ENCODE results near the gene MYOM1.

Gene MYOM1

DNA sequence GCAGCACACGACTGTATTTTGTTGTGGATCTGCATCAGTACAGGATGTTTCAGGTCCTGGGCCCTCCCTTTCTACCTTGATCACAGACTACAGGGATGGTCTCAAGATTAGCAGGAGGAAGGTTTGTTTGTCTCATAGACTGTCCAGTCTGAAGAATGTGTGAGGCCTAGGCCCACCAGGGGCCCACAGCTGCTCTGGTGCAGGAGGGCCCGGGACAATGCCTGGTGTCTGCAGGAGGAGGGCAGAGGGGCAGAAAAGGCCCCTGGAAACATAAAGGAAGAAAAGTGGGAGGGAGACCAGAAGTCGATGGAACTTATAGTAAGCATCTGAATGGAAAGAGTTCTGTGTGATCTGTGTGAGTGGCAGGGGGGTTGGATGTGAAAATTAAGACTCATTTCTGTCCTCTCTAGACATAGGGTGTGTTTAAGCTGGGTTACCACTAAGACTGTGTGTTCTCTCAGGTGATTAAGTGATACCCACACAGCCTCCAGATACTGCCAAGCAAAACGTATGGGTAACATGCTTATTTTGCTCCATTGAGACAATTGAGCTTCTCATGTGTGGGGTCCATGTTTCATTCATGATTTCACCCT is 173.5 kb downstream of the MYOM1 start:
- H3K9me2 ChIP-seq (replicated peaks; ENCODE audit: insufficient read depth, low read length) = no peaks in the 10 kb centered on the region
- no peaks in the 10 kb centered on the region for H3K36me3 ChIP-seq (replicated peaks; ENCODE audit: insufficient read depth, low read length)
- no peaks in the 10 kb centered on the region for H4K20me1 ChIP-seq (ENCODE audit: insufficient read depth, low read length)
- H2AFZ ChIP-seq (ENCODE audit: low read length) = no peak overlapping the region
- DNase-seq = no peak
- H3K9me3 ChIP-seq (replicated peaks; ENCODE audit: insufficient read depth, low read length) = 0 out of 2 replicates have a peak, but pooled peaks cover 2% of the 10 kb centered on the region
- TF ChIP-seq EZH2phosphoT487 (IDR thresholded peaks at IDR 0.05; ENCODE audit: low read length) (no peak), EZH2 (optimal IDR thresholded peaks at IDR 0.05; ENCODE audit: low read depth, low read length) (no peak)
- no peaks in the 10 kb centered on the region for H3K27me3 ChIP-seq (replicated peaks; ENCODE audit: insufficient read depth, low read length)
- no peaks in the 10 kb centered on the region for H3K79me2 ChIP-seq (ENCODE audit: low read length)
- no peaks in the 10 kb centered on the region for H3F3A ChIP-seq (ENCODE audit: insufficient read depth, low read length)
- no peak overlapping the region for H3K9ac ChIP-seq (ENCODE audit: low read length)
- H3K27ac ChIP-seq (ENCODE audit: low read length) = no peak overlapping the region
- H3K4me1 ChIP-seq (ENCODE audit: low read length) = no peaks in the 10 kb centered on the region
- H3K4me2 ChIP-seq (ENCODE audit: low read depth, low read length) = no peak overlapping the region
- H3K4me3 ChIP-seq (ENCODE audit: low read length) = no peak overlapping the region

DNA sequence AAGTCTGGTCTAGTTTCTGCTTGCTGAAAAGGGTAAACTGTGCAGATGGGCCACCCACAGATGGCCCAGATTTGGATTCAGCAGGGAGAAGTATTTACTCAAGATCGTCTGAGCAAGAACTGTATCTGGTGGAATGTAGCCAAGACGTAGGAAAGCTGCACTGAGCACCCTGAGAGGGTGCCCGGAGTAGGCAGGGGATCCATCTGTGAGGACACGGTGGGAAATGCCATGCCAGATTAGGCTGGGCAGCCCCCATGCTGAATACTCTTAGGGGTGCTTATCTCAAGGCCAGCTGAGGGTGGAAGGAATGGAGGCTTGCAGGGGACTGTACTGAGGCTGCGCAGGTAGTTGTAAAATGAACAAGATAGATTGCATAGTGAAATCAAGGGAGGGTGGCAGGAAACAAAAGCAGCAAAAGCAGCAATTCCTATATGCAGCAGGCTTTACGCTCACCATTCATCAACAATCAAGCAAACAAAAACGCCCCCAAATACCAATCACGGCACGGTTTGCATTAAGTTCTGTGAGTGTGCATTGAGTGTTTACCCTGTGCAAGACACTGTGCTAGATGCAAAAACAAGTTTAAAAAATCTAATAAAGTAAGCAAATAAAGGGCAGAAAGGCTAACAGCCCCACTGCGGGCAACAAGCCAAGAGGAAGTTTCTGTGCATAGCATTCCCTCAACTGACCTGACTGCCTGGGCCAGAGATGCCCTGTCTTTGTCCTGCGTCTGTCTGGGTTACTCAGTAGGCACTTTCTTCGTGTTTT is 174.7 kb downstream of the MYOM1 start:
- TF ChIP-seq EZH2 (optimal IDR thresholded peaks at IDR 0.05; ENCODE audit: low read depth, low read length) (no peak), EZH2phosphoT487 (IDR thresholded peaks at IDR 0.05; ENCODE audit: low read length) (no peak)
- TF ChIP-seq, protein P1, sequence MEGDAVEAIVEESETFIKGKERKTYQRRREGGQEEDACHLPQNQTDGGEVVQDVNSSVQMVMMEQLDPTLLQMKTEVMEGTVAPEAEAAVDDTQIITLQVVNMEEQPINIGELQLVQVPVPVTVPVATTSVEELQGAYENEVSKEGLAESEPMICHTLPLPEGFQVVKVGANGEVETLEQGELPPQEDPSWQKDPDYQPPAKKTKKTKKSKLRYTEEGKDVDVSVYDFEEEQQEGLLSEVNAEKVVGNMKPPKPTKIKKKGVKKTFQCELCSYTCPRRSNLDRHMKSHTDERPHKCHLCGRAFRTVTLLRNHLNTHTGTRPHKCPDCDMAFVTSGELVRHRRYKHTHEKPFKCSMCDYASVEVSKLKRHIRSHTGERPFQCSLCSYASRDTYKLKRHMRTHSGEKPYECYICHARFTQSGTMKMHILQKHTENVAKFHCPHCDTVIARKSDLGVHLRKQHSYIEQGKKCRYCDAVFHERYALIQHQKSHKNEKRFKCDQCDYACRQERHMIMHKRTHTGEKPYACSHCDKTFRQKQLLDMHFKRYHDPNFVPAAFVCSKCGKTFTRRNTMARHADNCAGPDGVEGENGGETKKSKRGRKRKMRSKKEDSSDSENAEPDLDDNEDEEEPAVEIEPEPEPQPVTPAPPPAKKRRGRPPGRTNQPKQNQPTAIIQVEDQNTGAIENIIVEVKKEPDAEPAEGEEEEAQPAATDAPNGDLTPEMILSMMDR (IDR thresholded peaks at IDR 0.05; ENCODE audit: low read length) = no peak
- no peak overlapping the region for H3K27ac ChIP-seq (ENCODE audit: low read length)

DNA sequence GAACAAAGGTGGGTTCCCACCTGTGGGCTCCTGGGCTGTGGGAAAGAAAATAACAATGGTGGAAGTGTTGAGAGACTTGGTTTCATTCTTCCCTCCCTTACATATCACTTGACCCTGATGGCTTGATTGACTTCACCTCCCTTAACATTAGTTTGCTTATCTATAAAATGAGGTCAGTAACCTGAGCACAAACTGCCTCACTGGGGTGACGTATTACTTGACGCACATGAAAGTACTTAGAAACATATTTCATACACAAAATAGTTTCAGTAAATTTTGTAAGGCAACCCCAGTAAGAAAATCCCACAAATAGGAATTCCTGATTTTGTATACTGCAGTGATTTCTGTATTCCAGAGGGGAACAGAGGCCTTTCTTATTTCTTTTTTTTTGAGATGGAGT is 177.4 kb downstream of the MYOM1 start:
- no peak overlapping the region for H2AFZ ChIP-seq (ENCODE audit: low read length)
- TF ChIP-seq EZH2phosphoT487 (IDR thresholded peaks at IDR 0.05; ENCODE audit: low read length) (no peak), EZH2 (optimal IDR thresholded peaks at IDR 0.05; ENCODE audit: low read depth, low read length) (no peak)
- TF ChIP-seq, protein P1 (IDR thresholded peaks at IDR 0.05; ENCODE audit: low read length) = no peak
- no peak overlapping the region for H3K4me3 ChIP-seq (ENCODE audit: low read length)
- peaks cover 6% of the 10 kb centered on the region for H3K4me1 ChIP-seq (ENCODE audit: low read length)
- no peaks in the 10 kb centered on the region for H3K27me3 ChIP-seq (replicated peaks; ENCODE audit: insufficient read depth, low read length)
- no peaks in the 10 kb centered on the region; the same call in 1 of the 2 replicates for H3F3A ChIP-seq (ENCODE audit: insufficient read depth, low read length)
- H4K20me1 ChIP-seq (ENCODE audit: insufficient read depth, low read length) = no peaks in the 10 kb centered on the region
- H3K9me2 ChIP-seq (replicated peaks; ENCODE audit: insufficient read depth, low read length) = no peaks in the 10 kb centered on the region
- H3K4me2 ChIP-seq (ENCODE audit: low read depth, low read length) = no peak overlapping the region
- no peak for DNase-seq
- H3K9me3 ChIP-seq (replicated peaks; ENCODE audit: insufficient read depth, low read length) = 0 out of 2 replicates have a peak, but pooled peaks cover 2% of the 10 kb centered on the region
- H3K9ac ChIP-seq (ENCODE audit: low read length) = no peak overlapping the region
- no peaks in the 10 kb centered on the region for H3K79me2 ChIP-seq (ENCODE audit: low read length)
- H3K36me3 ChIP-seq (replicated peaks; ENCODE audit: insufficient read depth, low read length) = no peaks in the 10 kb centered on the region
- H3K27ac ChIP-seq (ENCODE audit: low read length) = no peak overlapping the region

More for the DNA sequence above, 174.7 kb downstream of the MYOM1 start:
- no peaks in the 10 kb centered on the region for H4K20me1 ChIP-seq (ENCODE audit: insufficient read depth, low read length)
- no peaks in the 10 kb centered on the region for H3K36me3 ChIP-seq (replicated peaks; ENCODE audit: insufficient read depth, low read length)
- no peaks in the 10 kb centered on the region for H3K79me2 ChIP-seq (ENCODE audit: low read length)
- H3K9ac ChIP-seq (ENCODE audit: low read length) = no peak overlapping the region
- H3K4me1 ChIP-seq (ENCODE audit: low read length) = no peaks in the 10 kb centered on the region
- 0 out of 2 replicates have a peak, but pooled peaks cover 2% of the 10 kb centered on the region for H3K9me3 ChIP-seq (replicated peaks; ENCODE audit: insufficient read depth, low read length)
- no peak overlapping the region for H3K4me2 ChIP-seq (ENCODE audit: low read depth, low read length)
- no peak overlapping the region for H2AFZ ChIP-seq (ENCODE audit: low read length)
- H3F3A ChIP-seq (ENCODE audit: insufficient read depth, low read length) = no peaks in the 10 kb centered on the region
- no peak for DNase-seq
- H3K9me2 ChIP-seq (replicated peaks; ENCODE audit: insufficient read depth, low read length) = no peaks in the 10 kb centered on the region
- no peaks in the 10 kb centered on the region for H3K27me3 ChIP-seq (replicated peaks; ENCODE audit: insufficient read depth, low read length)
- H3K4me3 ChIP-seq (ENCODE audit: low read length) = no peak overlapping the region

All from MM.1S (cell line).